NCI-H524 (cell line): ENCODE results near the gene BIN1.

Experiments used
- DNase-seq, 2 experiments: peaks; one replicate each; lab custom pipeline; 2025; lab: John Stamatoyannopoulos, UW

BIN1 gene

GRCh38 chr2:126999106-126999756 is 107.7 kb downstream of the BIN1 start:
- DNase-seq = no peak

GRCh38 chr2:126998486-126998885 is 108.5 kb downstream of the BIN1 start:
- no peak for DNase-seq
